Measurements from ENCODE around the gene PRSS36.

- TF ChIP-seq ZNF384 (IDR thresholded peaks at IDR 0.05) (no peak), HDGF (IDR thresholded peaks at IDR 0.05; ENCODE audit: borderline replicate concordance) (no peak), PKNOX1 (IDR thresholded peaks at IDR 0.05) (no peak), NFRKB (IDR thresholded peaks at IDR 0.05) (no peak), FOXA1 (IDR thresholded peaks at IDR 0.05) (no peak), ARNT (IDR thresholded peaks at IDR 0.05) (no peak), FOXM1 (IDR thresholded peaks at IDR 0.05; ENCODE audit: borderline replicate concordance) (no peak), SP1 (IDR thresholded peaks at IDR 0.05) (no peak), L3MBTL2 (conservative IDR thresholded peaks at IDR 0.05) (no peak)
These were observed 4.4 kb downstream of the PRSS36 start for GRCh38 chr16:31145398-31145990.
